ENCODE measurements around the gene SACM1L. TPM values are rescaled to one million over a fixed set of nuclear protein-coding genes. Genes with fewer than 3 reads are reported as not detected.

SACM1L gene
- polyA plus RNA-seq, 1 experiment, result 35.5 TPM

DNA sequence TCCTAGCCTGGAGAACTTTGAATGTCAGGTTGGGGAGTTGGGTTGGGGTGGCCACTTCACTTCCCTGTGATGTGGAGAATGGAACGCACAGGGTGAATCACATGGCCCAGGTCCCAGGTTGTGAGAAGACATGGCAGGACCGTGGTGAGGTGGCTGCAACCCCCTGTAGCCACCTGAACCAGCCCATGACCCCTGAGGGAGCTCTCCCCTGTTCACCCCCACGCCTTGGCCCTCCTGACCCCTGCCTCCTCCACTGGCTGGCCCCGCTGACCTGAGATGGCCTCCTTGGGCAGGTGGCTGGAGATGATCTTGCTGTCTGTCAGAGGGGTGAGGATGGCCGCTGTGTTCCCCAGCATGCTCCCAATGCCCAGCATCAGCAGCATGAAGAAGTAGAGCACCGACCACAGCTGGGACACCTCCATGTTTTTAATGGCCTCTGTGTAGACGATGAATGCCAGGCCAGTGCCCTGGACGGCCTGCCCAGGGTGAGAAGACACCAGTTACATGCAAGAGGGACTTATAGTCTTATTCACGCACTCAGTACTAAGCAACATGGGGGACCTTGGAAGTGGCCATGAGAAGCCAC lies 76.2 kb downstream of the SACM1L start:
- ChIA-PET CTCF (interaction anchor here (1.0 kb wide), 1 partner anchor 142 kb away, joined by 3 read pairs; no protein-coding TSS in a partner anchor), POLR2A (no interaction called here)
- TF ChIP-seq, protein P1, sequence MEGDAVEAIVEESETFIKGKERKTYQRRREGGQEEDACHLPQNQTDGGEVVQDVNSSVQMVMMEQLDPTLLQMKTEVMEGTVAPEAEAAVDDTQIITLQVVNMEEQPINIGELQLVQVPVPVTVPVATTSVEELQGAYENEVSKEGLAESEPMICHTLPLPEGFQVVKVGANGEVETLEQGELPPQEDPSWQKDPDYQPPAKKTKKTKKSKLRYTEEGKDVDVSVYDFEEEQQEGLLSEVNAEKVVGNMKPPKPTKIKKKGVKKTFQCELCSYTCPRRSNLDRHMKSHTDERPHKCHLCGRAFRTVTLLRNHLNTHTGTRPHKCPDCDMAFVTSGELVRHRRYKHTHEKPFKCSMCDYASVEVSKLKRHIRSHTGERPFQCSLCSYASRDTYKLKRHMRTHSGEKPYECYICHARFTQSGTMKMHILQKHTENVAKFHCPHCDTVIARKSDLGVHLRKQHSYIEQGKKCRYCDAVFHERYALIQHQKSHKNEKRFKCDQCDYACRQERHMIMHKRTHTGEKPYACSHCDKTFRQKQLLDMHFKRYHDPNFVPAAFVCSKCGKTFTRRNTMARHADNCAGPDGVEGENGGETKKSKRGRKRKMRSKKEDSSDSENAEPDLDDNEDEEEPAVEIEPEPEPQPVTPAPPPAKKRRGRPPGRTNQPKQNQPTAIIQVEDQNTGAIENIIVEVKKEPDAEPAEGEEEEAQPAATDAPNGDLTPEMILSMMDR (IDR thresholded peaks at IDR 0.05; ENCODE audit: low read depth, low read length), result no peak
- Histone ChIP-seq H3K9me3 (ENCODE audit: control insufficient read depth, insufficient read depth, low read length) (no peaks in the 10 kb centered on the region), H3K4me3 (ENCODE audit: low read depth, low read length) (no peak overlapping the region), H3K27ac (ENCODE audit: low read depth, low read length) (no peak overlapping the region), H3K27me3 (ENCODE audit: control insufficient read depth, insufficient read depth, low read length) (peaks cover 19% of the 10 kb centered on the region)
- no peak for DNase-seq (ENCODE audit: low read depth, low spot score)

- POLR2A ChIA-PET, result no interaction called here
- Histone ChIP-seq H3K9me3 (ENCODE audit: control insufficient read depth, insufficient read depth, low read length) (no peaks in the 10 kb centered on the region; the same call in 1 of the 2 replicates), H3K27ac (ENCODE audit: low read depth, low read length) (no peak overlapping the region), H3K27me3 (ENCODE audit: control insufficient read depth, insufficient read depth, low read length) (peaks cover 19% of the 10 kb centered on the region), H3K4me3 (ENCODE audit: low read depth, low read length) (no peak overlapping the region)
- no peak for DNase-seq (ENCODE audit: low read depth, low spot score)
- CTCF ChIA-PET, result interaction anchor here (1.0 kb wide), 1 partner anchor 141 kb away, joined by 3 read pairs; no protein-coding TSS in a partner anchor
- TF ChIP-seq, protein P1 (IDR thresholded peaks at IDR 0.05; ENCODE audit: low read depth, low read length), result no peak
These were observed 76.8 kb downstream of the SACM1L start for GRCh38 chr3:45765958-45766357.

DNA sequence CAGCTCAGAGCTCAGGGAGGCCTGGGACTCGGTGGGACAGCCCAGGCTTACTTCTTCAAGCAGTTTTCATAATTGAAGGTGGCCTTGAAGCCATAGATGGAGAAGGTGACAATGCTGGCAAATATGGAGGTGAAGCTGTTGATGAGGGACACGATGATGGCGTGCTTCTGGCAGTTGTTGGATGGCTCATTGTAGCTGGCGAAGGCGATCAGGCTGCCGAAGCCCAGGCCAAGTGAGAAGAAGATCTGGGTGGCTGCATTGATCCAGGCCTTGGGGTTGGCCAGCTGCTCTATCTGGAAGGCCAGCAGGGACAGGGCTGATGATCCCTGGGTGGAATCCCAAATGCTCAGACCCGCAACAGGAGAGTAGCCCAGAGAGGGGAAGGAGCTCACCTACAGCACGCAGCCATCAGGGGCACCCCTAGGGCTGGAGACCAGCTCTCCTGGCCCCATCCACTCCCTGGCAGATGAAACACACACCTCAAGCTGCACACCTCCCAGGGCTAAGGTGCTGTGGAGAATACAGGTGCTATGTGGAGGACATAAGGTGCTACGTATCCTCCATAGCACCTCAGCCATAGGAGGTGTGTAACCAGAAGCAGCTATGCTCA lies 82.1 kb downstream of the SACM1L start:
- Histone ChIP-seq H3K9me3 (ENCODE audit: control insufficient read depth, insufficient read depth, low read length) (no peaks in the 10 kb centered on the region; the same call in 1 of the 2 replicates), H3K27ac (ENCODE audit: low read depth, low read length) (no peak overlapping the region), H3K27me3 (ENCODE audit: control insufficient read depth, insufficient read depth, low read length) (peaks cover 46% of the 10 kb centered on the region), H3K4me3 (ENCODE audit: low read depth, low read length) (no peak overlapping the region)
- ChIA-PET POLR2A (no interaction called here), CTCF (interaction anchor here (1.2 kb wide), 1 partner anchor 9 kb away, joined by 3 read pairs; no protein-coding TSS in a partner anchor)
- TF ChIP-seq, protein P1 (IDR thresholded peaks at IDR 0.05; ENCODE audit: low read depth, low read length), result no peak
- no peak for DNase-seq (ENCODE audit: low read depth, low spot score)

GRCh38 chr3:45771831-45772230 lies 82.6 kb downstream of the SACM1L start:
- Histone ChIP-seq H3K4me3 (ENCODE audit: low read depth, low read length) (no peak overlapping the region), H3K27ac (ENCODE audit: low read depth, low read length) (no peak overlapping the region), H3K27me3 (ENCODE audit: control insufficient read depth, insufficient read depth, low read length) (peaks cover 48% of the 10 kb centered on the region), H3K9me3 (ENCODE audit: control insufficient read depth, insufficient read depth, low read length) (no peaks in the 10 kb centered on the region; the same call in 1 of the 2 replicates)
- CTCF ChIA-PET, result interaction anchor here (1.2 kb wide), 1 partner anchor 10 kb away, joined by 3 read pairs; no protein-coding TSS in a partner anchor
- POLR2A ChIA-PET, result no interaction called here
- no peak for DNase-seq (ENCODE audit: low read depth, low spot score)
- TF ChIP-seq, protein P1 (IDR thresholded peaks at IDR 0.05; ENCODE audit: low read depth, low read length), result no peak

Measured in AG04450 (cell line).